ENCODE results near the gene IL36A. TPM values are rescaled to one million over a fixed set of nuclear protein-coding genes. Genes with fewer than 3 reads are reported as not detected.

The IL36A gene
- total RNA-seq, 1 experiment from 2014 or later, result not detected

DNA sequence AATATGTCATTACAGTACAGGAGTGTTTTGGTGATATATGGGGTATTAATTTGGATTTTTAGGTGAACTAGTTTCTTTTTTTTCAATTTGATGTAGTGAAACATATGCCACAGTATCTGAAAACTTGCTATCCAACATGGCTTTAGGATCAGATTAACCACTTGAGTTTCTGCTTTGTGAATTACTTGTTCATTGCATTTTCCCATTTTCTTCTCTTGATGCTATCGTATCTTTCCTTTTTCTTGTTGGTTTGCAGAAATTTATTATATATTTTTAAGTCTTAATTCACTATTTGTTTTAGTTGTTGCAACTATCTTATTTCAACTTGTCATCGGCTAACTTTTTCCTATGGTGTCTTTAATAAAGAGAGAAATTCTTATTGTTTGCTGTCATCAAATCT, 8.8 kb downstream of the IL36A start:
- H3K4me1 Mint-ChIP-seq, result no peaks in the 10 kb centered on the region
- Histone ChIP-seq H3K27me3 (ENCODE audit: insufficient read depth, low read length) (no peaks in the 10 kb centered on the region), H4K20me1 (ENCODE audit: control insufficient read depth, insufficient read depth, insufficient read length) (no peaks in the 10 kb centered on the region), H3K18ac (ENCODE audit: insufficient read length, low read depth, low read length) (no peak overlapping the region), H3K79me2 (ENCODE audit: insufficient read depth, low read length) (no peaks in the 10 kb centered on the region), H3K23me2 (ENCODE audit: insufficient read length, low read depth, low read length, poor library complexity, severe bottlenecking) (no peaks in the 10 kb centered on the region), H3K23ac (ENCODE audit: insufficient read length, low read depth, low read length) (no peak overlapping the region), H3K56ac (ENCODE audit: insufficient read length, low read depth, low read length) (no peak overlapping the region), H2BK15ac (ENCODE audit: low read depth, low read length) (no peak overlapping the region), H2BK12ac (ENCODE audit: insufficient read length, low read depth, low read length) (no peak overlapping the region), H3K27ac (ENCODE audit: insufficient read length, low read depth, low read length) (no peak overlapping the region), H3K14ac (ENCODE audit: insufficient read depth, low read length) (no peak overlapping the region), H2AFZ (ENCODE audit: low read length) (no peak overlapping the region), H2BK120ac (ENCODE audit: low read depth, low read length, poor library complexity, severe bottlenecking) (no peak overlapping the region), H4K8ac (replicated peaks; ENCODE audit: insufficient read length, low read depth, low read length) (no peak overlapping the region), H3K79me1 (ENCODE audit: insufficient read depth, low read depth, low read length, poor library complexity, severe bottlenecking) (no peaks in the 10 kb centered on the region), H3K9ac (ENCODE audit: extremely low read depth, insufficient read length, low read length) (no peak overlapping the region), H3K4me2 (ENCODE audit: insufficient read depth, insufficient read length, low read length) (no peak overlapping the region), H3K4ac (ENCODE audit: low read depth, low read length) (no peak overlapping the region), H2AK5ac (ENCODE audit: insufficient read length, low read length) (no peak overlapping the region), H3K9me3 (ENCODE audit: control insufficient read depth, low read depth, low read length) (no peaks in the 10 kb centered on the region), H3T11ph (ENCODE audit: low read length) (no peak overlapping the region), H3K4me1 (ENCODE audit: insufficient read depth, low read length) (no peaks in the 10 kb centered on the region), H4K5ac (ENCODE audit: insufficient read length, low read depth, low read length) (no peak overlapping the region), H2BK20ac (ENCODE audit: low read depth, low read length, poor library complexity, severe bottlenecking) (no peak overlapping the region), H2BK5ac (ENCODE audit: insufficient read length, low read length) (no peak overlapping the region), H4K91ac (ENCODE audit: insufficient read length, low read depth, low read length) (no peak overlapping the region)
- no peak overlapping the region for H3K27ac Mint-ChIP-seq
- no CpG with 5 or more reads among the region's 2 CpGs for WGBS (ENCODE audit: extremely low coverage, insufficient read length, low lambda C conversion rate)
- H3K27me3 Mint-ChIP-seq (ENCODE audit: low read depth), result peaks cover 46% of the 10 kb centered on the region
- H3K36me3 Mint-ChIP-seq (ENCODE audit: insufficient read depth in 1 of 3, low read depth in 3 of 3), result no peaks in the 10 kb centered on the region
- peaks cover 27 to 68% of the 10 kb centered on the region in 2 experiments for H3K9me3 Mint-ChIP-seq
- H3K4me3 Mint-ChIP-seq, result no peak overlapping the region
- no peak for DNase-seq
- TF ChIP-seq CTCF (conservative IDR thresholded peaks at IDR 0.05), result no peak
